Hematopoietic multipotent progenitor cell (in vitro differentiated cells): ENCODE data around the gene FAM72B. TPM values are rescaled to one million over a fixed set of nuclear protein-coding genes. Genes with fewer than 3 reads are reported as not detected.
A peak's percentile ranks its signal among the peaks of the same experiment; 100 is the strongest.
"Not testable (repeated sequence)": the region's sequence is repeated elsewhere in the genome, so short reads cannot be mapped to it uniquely, and the experiment has no call there.

Source experiments
- DNase-seq, 3 donors: peaks; one replicate each; pipeline ENCODE4 v3.0.0-alpha.2; 2011 to 2015; ENCODE audit warnings: low read depth in 2 of 3, low spot score in 2 of 3
- total RNA-seq: library from RNA; depleted of rRNA; stranded (reverse); fragments of >200 nt; gene quantifications from one replicate; pipeline ENCODE4 v1.2.3, GENCODE V29; 2012

Gene FAM72B
- total RNA-seq, 1 donor: 0.27 TPM

DNA sequence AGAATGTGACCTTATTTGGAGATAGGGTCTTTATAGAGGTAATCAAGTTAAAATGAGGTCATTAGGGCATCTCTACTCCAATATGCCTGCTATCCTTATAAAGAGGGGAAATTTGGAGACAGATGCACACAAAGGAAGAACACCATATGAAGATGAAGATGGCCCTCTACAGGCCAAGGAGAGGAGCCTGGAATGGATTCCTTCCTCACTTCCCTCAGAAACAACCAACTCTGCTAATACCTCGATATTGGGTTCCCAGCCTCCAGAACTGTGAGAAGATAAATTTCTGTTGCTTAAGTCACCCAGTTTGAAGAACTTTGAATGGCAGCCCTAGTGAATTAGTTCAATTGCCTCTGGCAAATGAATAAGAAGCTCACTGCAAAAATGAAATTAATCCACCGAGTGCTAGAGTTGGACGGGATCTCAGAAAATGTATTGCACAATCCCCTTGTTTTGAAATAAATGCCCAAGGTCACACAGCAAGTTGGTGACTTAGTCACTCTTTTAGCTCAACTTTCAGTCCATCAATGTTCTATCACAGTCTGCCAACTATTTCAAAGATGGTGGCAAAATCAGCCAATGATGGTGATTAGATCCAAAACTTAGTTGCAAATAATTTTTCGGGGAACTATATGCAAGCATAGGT, 27.1 kb downstream of the FAM72B start:
- DNase-seq: not testable (repeated sequence)

DNA sequence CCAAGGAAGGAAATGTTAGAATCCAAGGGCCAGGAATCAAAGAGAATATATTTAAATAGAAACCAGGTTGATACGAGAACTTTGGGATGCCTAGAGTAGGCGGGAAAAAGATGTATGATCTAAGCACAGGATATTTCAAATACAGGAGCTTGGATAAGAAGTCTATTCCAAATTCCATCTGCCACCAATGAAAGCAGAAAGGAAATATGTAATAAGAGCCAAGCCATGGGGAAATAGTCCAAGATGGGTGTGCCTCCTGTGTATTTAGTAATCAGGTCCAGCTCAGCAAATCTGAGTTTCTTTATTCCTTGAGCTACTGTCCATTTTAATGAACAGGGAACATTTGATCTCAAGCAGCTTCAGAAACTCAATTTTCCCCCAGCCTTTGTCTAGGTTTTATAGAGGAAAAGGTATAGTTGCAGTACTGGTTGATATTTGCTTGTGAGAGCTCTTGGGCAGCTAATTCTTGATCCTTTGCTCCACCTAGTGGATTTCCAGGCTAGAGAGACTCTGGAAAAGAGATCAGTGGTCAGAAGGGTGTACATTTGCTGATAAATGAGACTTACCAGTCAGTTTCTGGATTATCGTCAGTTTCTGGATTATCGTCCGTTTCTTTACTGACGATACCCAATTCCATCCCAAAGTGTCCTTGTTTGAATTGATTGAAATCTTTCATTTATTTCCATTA, 28.3 kb downstream of the FAM72B start:
- DNase-seq: peak in 1 of 3 donors; percentile 6

DNA sequence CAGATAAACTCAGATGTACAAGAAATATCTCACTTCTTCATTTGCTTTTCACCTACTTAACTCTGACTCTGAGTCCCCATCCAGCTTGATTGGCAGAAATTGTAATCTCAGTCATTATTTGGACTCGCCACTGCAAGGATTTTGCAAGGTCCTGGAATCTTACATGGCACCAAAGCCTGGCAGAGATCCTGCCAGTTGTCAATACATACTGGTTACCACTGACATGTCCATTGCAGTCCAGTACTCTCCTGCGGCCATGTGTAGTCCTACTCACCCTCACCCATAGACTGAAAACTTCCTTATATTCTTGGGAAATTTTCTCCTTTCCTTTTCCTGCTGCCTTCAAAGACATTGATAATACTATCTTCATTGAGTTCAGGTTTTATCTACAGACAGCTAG, 29.3 kb downstream of the FAM72B start:
- not testable (repeated sequence) for DNase-seq

DNA sequence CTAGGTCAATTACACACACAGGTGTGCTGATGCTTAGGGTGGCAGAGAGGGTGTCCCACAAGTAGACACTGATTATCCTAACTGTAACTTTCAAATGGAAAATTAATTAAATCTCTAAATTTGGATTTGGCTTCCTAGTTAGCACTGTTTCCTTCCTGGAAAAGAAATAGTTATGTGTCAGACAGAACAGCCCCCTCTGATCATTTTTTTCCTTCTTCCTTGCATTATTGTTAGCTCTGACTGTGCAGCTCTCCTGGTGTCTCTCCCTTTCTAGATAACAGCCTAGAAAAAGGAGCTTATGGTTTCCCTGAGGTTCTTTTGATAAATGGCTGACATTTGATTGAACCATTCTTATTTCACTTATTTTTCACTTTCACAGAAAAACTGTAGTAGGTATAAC, 31.4 kb downstream of the FAM72B start:
- not testable (repeated sequence) for DNase-seq

DNA sequence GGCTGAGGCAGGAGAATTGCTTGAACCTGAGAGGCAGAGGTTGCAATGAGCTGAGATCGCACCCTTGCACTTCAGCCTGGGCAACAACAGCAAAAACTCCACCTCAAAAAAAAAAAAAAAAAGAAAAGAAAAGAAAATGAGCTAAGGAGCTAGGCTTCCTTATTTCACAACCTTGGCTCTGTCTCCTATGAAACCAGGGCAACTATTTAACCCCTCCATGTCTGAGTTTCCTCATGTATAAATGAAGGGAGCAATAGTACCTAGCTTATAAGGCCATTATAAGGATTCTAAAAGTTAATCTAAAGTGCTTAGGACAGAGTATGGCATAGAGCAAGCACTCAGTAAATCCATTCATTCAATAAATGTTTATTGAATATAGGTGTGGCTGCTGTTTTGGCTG, 32.8 kb downstream of the FAM72B start:
- DNase-seq: not testable (repeated sequence)

DNA sequence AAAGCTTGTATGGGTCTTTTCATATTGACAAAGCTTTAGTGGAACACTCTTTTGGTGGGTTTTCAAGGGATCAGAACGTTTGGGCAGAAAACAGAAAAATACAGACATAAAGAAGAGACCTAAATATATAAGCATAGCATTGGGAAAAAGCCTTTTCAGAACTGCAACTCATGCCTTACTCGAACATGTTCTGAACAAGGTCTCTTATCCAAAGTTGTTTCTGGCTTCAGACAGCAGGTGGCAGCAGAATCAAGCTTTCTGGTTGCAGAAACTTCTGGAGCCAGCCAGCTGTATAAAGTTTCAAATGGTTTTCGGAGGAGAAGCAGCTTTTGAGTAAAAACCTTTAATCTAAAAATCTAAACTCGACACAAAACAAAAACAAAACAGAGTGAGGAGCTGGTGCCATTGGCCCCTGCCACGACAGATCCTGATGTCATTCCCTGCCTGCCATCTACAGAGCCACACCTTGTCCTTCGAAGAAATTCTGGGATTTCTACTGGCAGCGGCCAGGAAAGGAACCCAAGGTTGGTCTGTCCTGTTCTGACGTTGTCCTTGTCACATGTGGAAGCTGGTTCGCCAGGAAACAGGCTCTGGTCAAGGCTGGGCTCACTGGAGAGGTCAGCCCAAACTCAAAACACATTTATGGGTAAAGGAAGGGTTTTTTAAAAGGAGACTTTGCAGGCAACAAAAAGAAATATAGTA, 35.5 kb downstream of the FAM72B start:
- DNase-seq: not testable (repeated sequence)

DNA sequence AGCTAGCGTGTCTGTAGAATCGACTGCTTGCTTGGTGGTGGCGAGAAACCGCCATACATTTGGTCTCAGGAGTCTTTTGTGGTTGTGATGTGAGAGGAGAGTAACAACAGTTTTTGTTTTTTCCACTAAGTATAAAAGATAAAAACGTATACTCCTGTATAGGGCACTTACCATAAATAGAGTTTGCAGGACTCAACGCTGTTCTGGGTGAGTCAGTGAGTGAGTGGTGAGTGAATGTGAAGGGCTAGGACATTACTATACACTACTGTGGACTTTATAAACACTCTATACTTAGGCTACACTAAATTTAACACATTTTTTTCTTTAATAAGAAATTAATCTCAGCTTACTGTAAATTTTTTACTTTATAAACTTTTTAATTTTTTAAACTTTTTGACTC, 43.7 kb downstream of the FAM72B start:
- DNase-seq: not testable (repeated sequence)

DNA sequence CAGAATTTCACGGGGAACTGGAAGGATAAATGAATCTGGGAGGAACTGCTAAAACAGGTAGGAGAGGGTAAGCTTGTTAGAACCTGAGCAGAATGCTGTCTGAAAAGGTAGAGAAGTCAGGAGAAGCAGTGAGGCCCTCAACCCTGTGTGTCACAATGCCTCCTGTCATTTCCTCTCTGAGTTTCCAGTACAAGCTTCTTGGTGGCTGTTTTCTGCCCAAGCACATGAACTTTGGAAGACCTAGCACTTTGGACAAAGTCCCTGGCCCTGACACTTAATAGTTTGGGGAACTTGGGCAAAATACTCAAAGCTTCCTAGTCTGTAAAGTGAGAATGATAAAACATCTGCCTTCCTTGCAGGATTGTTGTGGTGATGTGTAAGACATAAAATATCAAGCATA, 52.6 kb downstream of the FAM72B start:
- DNase-seq: not testable (repeated sequence)

DNA sequence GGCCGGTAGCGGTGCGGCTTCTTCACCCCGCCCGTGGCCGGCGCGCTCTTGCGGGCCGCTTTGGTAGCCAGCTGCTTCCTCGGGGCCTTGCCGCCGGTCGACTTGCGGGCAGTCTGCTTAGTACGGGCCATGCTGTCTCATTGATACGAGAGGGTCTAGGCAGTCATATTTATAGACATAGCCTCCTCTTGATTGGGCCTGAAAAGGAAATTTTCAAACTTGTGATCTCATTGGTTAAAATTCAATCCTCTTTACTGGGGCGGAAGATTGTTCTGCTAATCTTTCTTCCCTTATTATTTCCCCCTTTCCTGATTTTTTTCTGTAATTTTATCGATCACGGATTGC, 65.7 kb downstream of the FAM72B start:
- peak in 1 of 3 donors; percentile 1 for DNase-seq

Other genes with a start within 250 kb of the FAM72B start
- gene SRGAP2C, start 635 bp upstream of the FAM72B start, total RNA-seq: 3.0 TPM